Measurements from ENCODE around the gene TSHZ2.

Gene TSHZ2, protein sequence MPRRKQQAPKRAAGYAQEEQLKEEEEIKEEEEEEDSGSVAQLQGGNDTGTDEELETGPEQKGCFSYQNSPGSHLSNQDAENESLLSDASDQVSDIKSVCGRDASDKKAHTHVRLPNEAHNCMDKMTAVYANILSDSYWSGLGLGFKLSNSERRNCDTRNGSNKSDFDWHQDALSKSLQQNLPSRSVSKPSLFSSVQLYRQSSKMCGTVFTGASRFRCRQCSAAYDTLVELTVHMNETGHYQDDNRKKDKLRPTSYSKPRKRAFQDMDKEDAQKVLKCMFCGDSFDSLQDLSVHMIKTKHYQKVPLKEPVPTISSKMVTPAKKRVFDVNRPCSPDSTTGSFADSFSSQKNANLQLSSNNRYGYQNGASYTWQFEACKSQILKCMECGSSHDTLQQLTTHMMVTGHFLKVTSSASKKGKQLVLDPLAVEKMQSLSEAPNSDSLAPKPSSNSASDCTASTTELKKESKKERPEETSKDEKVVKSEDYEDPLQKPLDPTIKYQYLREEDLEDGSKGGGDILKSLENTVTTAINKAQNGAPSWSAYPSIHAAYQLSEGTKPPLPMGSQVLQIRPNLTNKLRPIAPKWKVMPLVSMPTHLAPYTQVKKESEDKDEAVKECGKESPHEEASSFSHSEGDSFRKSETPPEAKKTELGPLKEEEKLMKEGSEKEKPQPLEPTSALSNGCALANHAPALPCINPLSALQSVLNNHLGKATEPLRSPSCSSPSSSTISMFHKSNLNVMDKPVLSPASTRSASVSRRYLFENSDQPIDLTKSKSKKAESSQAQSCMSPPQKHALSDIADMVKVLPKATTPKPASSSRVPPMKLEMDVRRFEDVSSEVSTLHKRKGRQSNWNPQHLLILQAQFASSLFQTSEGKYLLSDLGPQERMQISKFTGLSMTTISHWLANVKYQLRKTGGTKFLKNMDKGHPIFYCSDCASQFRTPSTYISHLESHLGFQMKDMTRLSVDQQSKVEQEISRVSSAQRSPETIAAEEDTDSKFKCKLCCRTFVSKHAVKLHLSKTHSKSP (N-terminal part only)

DNA sequence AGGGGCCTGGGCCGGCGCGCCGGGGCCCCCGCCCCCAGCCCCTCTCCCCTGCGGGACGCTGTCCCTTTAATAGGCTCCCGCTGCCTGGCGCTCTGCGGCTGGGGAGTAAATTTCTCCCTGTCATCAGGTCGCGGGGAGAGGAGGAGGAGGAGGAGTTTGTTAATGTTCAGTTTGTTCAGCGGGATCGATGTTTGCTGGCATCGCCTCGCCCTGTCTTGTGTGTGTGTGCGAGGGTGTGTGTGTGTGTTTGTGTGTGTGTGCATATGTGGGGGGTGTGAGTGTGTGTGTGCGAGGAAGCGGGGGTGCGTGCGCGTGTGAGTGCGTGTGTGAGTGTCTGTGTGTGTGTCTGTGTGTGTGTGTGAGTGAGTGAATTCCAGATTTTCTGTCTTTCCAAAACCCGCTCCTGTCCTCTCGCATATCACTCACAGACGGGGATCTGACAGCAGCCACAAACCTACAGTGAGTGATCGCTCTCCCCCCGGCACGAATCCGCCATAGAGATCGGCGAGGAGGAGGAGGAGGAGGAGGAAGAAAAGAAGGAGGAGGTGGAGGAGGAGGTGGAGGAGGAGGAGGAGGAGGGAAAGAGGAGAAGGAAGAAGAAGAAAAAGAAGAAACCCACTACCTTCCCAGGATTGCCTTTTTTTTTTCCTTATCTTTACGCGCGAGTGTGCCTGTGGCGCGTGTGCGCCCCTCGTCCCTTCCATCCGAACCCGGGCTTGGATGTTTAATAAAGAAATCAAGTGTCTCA, at the start of gene TSHZ2:
TSHZ2 (plus strand) TSS at position 169 of the 748 bp plus-strand sequence. CDS start 936 bp downstream, outside the sequence.
- peaks cover 10 to 14% of the 10 kb centered on the region in 2 donors for H3K27me3 ChIP-seq (ENCODE audit: control insufficient read depth in 1 of 2, insufficient read depth in 2 of 2, low read length in 2 of 2)
- peak within 1 kb of the TSS; percentile 29 to 51 for H3K9ac ChIP-seq (ENCODE audit: low read length in 2 of 2)

DNA sequence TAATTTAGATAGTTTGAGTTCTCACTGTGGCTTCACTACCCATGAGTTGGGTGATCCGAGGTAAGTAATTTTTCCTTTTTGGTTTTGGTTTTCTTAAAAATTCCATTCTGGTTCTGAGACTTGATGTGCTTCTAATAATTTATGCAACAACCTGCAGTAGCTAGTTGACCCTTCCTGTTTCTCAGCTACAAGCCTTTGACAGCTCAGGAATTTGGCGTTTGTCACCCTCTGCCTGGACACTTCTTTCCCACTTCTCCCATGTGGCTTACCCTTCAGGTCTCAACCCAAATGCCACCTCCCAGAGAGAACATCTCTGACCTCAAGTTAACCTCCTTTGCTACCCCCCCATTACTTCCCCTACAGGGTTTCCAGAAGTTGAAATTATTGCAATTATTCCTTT, 49.7 kb upstream of the TSHZ2 start:
- Histone ChIP-seq H3K27me3 (ENCODE audit: control insufficient read depth in 1 of 2, insufficient read depth in 2 of 2, low read length in 2 of 2) (no peaks in the 10 kb centered on the region), H3K27ac (ENCODE audit: low read length) (no peak overlapping the region), H3K4me3 (ENCODE audit: low read length in 2 of 2) (no peak overlapping the region), H3K9me3 (ENCODE audit: control insufficient read depth in 2 of 2, low read length in 2 of 2) (no peaks in the 10 kb centered on the region), H3K4me1 (ENCODE audit: control insufficient read depth, insufficient read depth, low read length) (no peaks in the 10 kb centered on the region), H3K36me3 (ENCODE audit: control insufficient read depth in 2 of 2, insufficient read depth in 2 of 2, low read length in 2 of 2) (no peaks in the 10 kb centered on the region), H3K9ac (ENCODE audit: low read length in 2 of 2) (no peak overlapping the region)

More for the DNA sequence above, at the start of gene TSHZ2:
- no peaks in the 10 kb centered on the region for H3K36me3 ChIP-seq (ENCODE audit: control insufficient read depth in 2 of 2, insufficient read depth in 2 of 2, low read length in 2 of 2)
- peaks cover 0 to 4% of the 10 kb centered on the region in 2 donors for H3K9me3 ChIP-seq (ENCODE audit: control insufficient read depth in 2 of 2, low read length in 2 of 2)
- peaks cover 3% of the 10 kb centered on the region for H3K4me1 ChIP-seq (ENCODE audit: control insufficient read depth, insufficient read depth, low read length)
- H3K27ac ChIP-seq (ENCODE audit: low read length) = peak within 1 kb of the TSS; percentile 18
- H3K4me3 ChIP-seq (ENCODE audit: low read length in 2 of 2) = peak within 1 kb of the TSS; percentile 67 to 73

DNA sequence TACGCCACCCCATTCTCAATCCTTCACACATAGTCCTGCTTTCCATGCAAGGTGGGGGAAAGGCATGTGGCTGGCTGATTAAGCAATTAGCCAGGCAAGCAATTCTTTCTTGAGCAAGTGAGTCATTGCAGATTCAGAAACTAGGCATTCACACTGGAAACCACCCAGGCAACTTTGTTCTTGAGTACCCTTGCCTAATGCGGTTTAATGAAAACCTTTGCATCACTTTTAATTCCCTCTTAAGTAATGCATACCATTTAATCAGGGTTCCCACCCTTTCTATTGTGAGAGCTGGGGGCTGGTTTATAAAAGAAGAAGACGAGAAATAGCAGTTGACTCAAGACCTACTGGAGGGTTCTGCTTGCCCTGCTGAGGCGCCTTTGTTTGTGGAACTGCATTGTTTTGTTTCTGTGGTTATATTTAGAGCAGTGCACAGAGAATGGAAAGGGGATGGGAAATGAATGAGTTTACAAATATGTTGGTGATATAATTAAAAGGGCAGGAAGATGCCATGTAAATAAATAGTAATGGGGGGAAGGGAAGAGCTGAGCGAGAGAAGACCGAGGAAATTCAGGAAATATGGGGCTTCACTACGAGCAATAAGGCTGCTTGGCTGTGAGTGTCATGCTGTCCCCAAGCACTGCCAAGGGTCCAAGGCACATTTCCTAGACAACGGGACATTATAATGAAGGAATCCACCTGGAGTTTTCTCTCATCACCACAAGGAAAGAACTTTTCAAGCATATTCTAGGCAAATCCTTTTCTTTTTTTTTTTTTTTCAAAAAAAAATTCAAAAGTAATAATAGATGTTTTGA, 48.8 kb upstream of the TSHZ2 start:
- H3K27me3 ChIP-seq (ENCODE audit: control insufficient read depth in 1 of 2, insufficient read depth in 2 of 2, low read length in 2 of 2) = no peaks in the 10 kb centered on the region
- no peaks in the 10 kb centered on the region for H3K9me3 ChIP-seq (ENCODE audit: control insufficient read depth in 2 of 2, low read length in 2 of 2)
- H3K4me1 ChIP-seq (ENCODE audit: control insufficient read depth, insufficient read depth, low read length) = no peaks in the 10 kb centered on the region
- no peak overlapping the region for H3K4me3 ChIP-seq (ENCODE audit: low read length in 2 of 2)
- no peaks in the 10 kb centered on the region for H3K36me3 ChIP-seq (ENCODE audit: control insufficient read depth in 2 of 2, insufficient read depth in 2 of 2, low read length in 2 of 2)
- H3K27ac ChIP-seq (ENCODE audit: low read length) = no peak overlapping the region
- no peak overlapping the region for H3K9ac ChIP-seq (ENCODE audit: low read length in 2 of 2)

DNA sequence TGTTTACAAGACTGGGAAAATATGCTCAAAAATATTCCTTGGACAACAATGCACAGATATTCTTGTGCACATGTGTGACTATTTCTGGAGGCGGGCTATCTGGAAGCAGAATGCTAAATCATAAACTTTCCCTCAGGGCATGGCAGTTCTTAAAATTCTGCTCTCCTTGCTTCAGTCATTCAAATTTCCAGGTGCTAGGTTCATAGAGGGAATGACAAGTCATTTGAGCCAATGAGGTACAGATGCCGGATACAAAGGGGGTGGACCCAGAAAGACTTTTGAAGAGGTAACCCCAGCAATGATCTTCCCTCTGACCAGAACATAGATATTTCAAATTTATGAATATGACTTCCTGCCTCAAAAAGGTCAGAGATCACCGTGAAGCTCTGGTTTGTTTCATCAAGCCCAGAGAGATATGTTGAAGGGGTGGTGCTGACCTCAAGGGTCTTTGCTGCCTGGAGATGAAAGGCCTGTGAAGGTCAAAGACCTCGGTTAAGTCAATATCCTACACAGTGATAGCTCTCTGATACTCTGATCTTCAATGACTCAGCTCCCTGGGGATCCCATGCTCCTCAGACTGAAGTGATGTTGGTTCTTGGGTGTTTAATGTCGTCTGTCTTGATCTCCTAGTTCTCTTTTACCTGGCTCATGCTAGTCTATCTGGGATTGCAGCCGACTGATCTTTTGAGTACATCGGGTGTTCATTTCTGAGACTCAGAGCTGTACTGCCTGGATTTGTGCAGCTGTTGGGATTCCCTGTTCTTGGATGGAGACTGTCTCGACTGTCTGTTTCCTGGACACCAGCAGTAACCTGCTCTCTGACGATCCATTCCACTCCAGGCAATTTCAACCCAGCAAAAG, 47.5 kb upstream of the TSHZ2 start:
- Histone ChIP-seq H3K27ac (ENCODE audit: low read length) (no peak overlapping the region), H3K9ac (ENCODE audit: low read length in 2 of 2) (no peak overlapping the region), H3K27me3 (ENCODE audit: control insufficient read depth in 1 of 2, insufficient read depth in 2 of 2, low read length in 2 of 2) (no peaks in the 10 kb centered on the region), H3K9me3 (ENCODE audit: control insufficient read depth in 2 of 2, low read length in 2 of 2) (no peaks in the 10 kb centered on the region), H3K4me3 (ENCODE audit: low read length in 2 of 2) (no peak overlapping the region), H3K4me1 (ENCODE audit: control insufficient read depth, insufficient read depth, low read length) (no peaks in the 10 kb centered on the region), H3K36me3 (ENCODE audit: control insufficient read depth in 2 of 2, insufficient read depth in 2 of 2, low read length in 2 of 2) (no peaks in the 10 kb centered on the region)

DNA sequence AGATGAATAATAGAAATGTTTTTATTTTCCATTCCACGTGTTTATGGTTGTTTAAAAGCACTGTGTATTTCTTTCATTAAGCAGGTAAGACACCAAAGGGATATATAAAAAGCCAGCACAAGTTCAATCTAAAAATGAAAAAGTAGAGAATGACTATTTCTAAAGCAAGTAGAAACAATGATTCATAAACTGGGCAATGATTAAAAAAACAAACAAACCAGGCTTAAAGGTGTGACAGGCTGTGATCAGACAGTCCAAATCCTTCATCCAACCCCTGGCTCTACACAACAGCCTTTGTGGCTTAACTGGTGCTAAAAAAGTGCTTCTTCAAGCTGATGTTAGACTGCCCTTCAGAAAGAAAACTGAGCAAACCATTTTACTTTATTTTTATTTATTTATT, 45.7 kb upstream of the TSHZ2 start:
- Histone ChIP-seq H3K9ac (ENCODE audit: low read length in 2 of 2) (no peak overlapping the region), H3K4me1 (ENCODE audit: control insufficient read depth, insufficient read depth, low read length) (no peaks in the 10 kb centered on the region), H3K27me3 (ENCODE audit: control insufficient read depth in 1 of 2, insufficient read depth in 2 of 2, low read length in 2 of 2) (no peaks in the 10 kb centered on the region), H3K4me3 (ENCODE audit: low read length in 2 of 2) (no peak overlapping the region), H3K36me3 (ENCODE audit: control insufficient read depth in 2 of 2, insufficient read depth in 2 of 2, low read length in 2 of 2) (no peaks in the 10 kb centered on the region), H3K9me3 (ENCODE audit: control insufficient read depth in 2 of 2, low read length in 2 of 2) (no peaks in the 10 kb centered on the region), H3K27ac (ENCODE audit: low read length) (no peak overlapping the region)

DNA sequence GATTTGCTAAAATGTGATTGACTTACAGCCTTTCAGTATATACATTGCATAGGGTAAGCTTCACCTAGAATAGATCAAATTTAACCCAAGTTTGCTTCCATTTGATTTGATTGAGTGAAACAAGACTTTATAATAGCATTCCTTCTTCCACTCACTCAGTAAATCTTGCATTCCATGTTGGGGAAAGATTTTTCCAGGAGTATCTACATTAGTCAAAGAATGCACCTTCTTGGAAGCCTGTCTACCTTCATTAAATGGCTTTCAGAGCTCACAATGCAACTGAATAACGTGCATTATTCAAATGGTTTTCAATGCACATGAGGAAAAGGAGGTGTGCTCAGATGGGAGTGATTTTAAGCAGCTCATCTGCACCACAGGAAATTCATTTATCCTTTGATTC, 38.3 kb upstream of the TSHZ2 start:
- H3K36me3 ChIP-seq (ENCODE audit: control insufficient read depth in 2 of 2, insufficient read depth in 2 of 2, low read length in 2 of 2) = no peaks in the 10 kb centered on the region
- H3K4me1 ChIP-seq (ENCODE audit: control insufficient read depth, insufficient read depth, low read length) = no peaks in the 10 kb centered on the region
- no peak overlapping the region for H3K9ac ChIP-seq (ENCODE audit: low read length in 2 of 2)
- H3K27ac ChIP-seq (ENCODE audit: low read length) = no peak overlapping the region
- no peaks in the 10 kb centered on the region for H3K9me3 ChIP-seq (ENCODE audit: control insufficient read depth in 2 of 2, low read length in 2 of 2)
- H3K4me3 ChIP-seq (ENCODE audit: low read length in 2 of 2) = no peak overlapping the region
- H3K27me3 ChIP-seq (ENCODE audit: control insufficient read depth in 1 of 2, insufficient read depth in 2 of 2, low read length in 2 of 2) = no peaks in the 10 kb centered on the region

DNA sequence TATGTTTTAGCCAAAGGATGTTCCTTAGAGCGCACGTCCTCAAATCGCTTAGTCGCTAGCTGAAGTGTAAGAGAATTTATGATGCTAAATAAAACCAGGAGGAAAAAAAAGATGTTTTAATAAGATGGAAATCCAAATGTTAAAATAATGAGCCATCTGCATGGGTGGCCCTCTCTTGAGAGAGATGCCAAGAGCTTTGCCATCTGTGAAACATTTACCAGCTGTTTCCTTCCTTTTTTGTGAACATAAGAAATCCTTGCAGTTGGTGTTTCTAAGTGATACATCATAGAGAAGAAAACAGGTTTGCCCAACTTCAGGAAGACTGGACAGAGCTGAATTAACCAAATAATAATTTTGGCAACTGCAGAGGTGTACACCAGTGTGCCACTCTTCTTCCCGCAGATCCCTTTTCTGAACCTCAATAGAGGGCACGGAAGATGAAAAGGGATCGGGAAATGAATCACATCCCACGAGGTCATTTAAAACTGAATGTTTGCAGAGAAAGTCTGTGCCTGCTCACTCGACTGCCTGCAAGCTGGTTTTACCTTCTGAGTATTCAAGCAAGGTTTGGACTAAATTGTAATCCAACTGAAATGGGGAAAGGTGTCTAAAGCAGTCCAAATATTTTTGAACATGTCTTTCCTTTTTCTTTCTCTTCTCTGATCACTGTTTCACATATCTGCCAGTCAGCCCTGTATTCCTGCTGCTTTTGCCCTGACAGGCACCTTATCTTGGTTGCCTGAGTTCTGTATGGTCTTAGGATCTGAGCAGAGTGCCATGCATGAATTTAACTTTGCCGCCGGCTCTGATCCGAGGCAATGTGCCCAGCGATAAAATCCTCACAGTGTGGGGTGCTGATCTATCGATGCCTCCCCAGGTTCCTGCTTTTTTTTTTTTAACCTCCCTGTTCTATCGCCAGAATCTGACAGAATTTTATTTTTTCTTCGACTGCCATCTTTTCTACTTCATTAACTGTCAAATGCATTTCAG, 35.5 kb upstream of the TSHZ2 start:
- no peaks in the 10 kb centered on the region for H3K27me3 ChIP-seq (ENCODE audit: control insufficient read depth in 1 of 2, insufficient read depth in 2 of 2, low read length in 2 of 2)
- no peaks in the 10 kb centered on the region for H3K4me1 ChIP-seq (ENCODE audit: control insufficient read depth, insufficient read depth, low read length)
- no peaks in the 10 kb centered on the region for H3K9me3 ChIP-seq (ENCODE audit: control insufficient read depth in 2 of 2, low read length in 2 of 2)
- H3K27ac ChIP-seq (ENCODE audit: low read length) = no peak overlapping the region
- no peak overlapping the region for H3K9ac ChIP-seq (ENCODE audit: low read length in 2 of 2)
- no peaks in the 10 kb centered on the region for H3K36me3 ChIP-seq (ENCODE audit: control insufficient read depth in 2 of 2, insufficient read depth in 2 of 2, low read length in 2 of 2)
- H3K4me3 ChIP-seq (ENCODE audit: low read length in 2 of 2) = no peak overlapping the region

DNA sequence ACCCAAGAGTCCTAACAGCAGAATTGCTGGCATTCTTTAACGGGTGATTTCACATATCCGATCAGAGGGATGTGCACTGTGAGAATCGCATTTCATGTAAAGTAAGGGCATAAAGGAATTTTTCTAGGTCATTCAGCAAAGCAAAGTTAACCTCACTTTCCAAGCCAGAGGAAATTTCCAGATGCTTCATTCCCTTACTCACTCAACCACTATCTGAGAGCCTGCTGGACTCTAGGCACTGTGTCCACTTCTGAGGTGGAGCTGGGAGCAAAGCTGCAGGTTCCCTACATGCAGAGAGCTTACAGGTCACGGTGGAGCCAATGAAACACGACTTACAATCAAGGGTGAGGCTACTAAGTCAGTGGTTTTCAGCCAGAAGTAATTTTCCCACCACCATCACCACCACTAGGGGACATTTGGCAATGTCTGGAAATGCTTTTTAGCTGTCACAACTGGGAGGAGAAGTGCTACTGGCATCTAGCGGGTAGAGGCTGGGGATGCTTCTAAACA, 34.5 kb upstream of the TSHZ2 start:
- Histone ChIP-seq H3K4me3 (ENCODE audit: low read length in 2 of 2) (no peak overlapping the region), H3K9ac (ENCODE audit: low read length in 2 of 2) (no peak overlapping the region), H3K4me1 (ENCODE audit: control insufficient read depth, insufficient read depth, low read length) (no peaks in the 10 kb centered on the region), H3K36me3 (ENCODE audit: control insufficient read depth in 2 of 2, insufficient read depth in 2 of 2, low read length in 2 of 2) (no peaks in the 10 kb centered on the region), H3K27ac (ENCODE audit: low read length) (no peak overlapping the region), H3K27me3 (ENCODE audit: control insufficient read depth in 1 of 2, insufficient read depth in 2 of 2, low read length in 2 of 2) (no peaks in the 10 kb centered on the region), H3K9me3 (ENCODE audit: control insufficient read depth in 2 of 2, low read length in 2 of 2) (no peaks in the 10 kb centered on the region)
